Tongue (tissue), 2 donors: ENCODE data around the gene KCNQ5. TPM values are rescaled to one million over a fixed set of nuclear protein-coding genes. Genes with fewer than 3 reads are reported as not detected.

ENCODE experiments used
- DNase-seq: peaks from one replicate; pipeline ENCODE4 v3.0.0-alpha.2; 2015
- total RNA-seq: library from RNA; depleted of rRNA; stranded (reverse); fragments of >200 nt; gene quantifications from one replicate; pipeline ENCODE4 v1.2.3, GENCODE V29; 2014

KCNQ5 gene
- total RNA-seq, 1 donor from 2014 or later = 6.5 TPM

- DNase-seq = no peak
Measured at GRCh38 chr6:73004861-73005260, 383.0 kb downstream of the KCNQ5 start.

- no peak for DNase-seq
Measured at GRCh38 chr6:73006146-73006545, 384.3 kb downstream of the KCNQ5 start.

GRCh38 chr6:73011945-73012344, 390.1 kb downstream of the KCNQ5 start:
- DNase-seq = peak; percentile 9

GRCh38 chr6:73017476-73017875, 395.6 kb downstream of the KCNQ5 start:
- peak; percentile 33 for DNase-seq

GRCh38 chr6:73024598-73024997, 402.7 kb downstream of the KCNQ5 start:
- DNase-seq = no peak

- DNase-seq = no peak
Measured at GRCh38 chr6:73027691-73028090, 405.8 kb downstream of the KCNQ5 start.

GRCh38 chr6:73028124-73028766, 406.4 kb downstream of the KCNQ5 start:
- no peak for DNase-seq

GRCh38 chr6:73028893-73029450, 407.1 kb downstream of the KCNQ5 start:
- DNase-seq = no peak

GRCh38 chr6:73030257-73030656, 408.4 kb downstream of the KCNQ5 start:
- DNase-seq = no peak

GRCh38 chr6:73030791-73031782, 409.2 kb downstream of the KCNQ5 start:
- DNase-seq = no peak

- DNase-seq = no peak
Measured at GRCh38 chr6:73032586-73032985, 410.7 kb downstream of the KCNQ5 start.

GRCh38 chr6:73036689-73037088, 414.8 kb downstream of the KCNQ5 start:
- no peak for DNase-seq

- DNase-seq = no peak
Measured at GRCh38 chr6:73041051-73041450, 419.2 kb downstream of the KCNQ5 start.

- DNase-seq = no peak
Measured at GRCh38 chr6:73042892-73043291, 421.0 kb downstream of the KCNQ5 start.

- DNase-seq = peak; percentile 8
Measured at GRCh38 chr6:73043446-73043845, 421.6 kb downstream of the KCNQ5 start.

- no peak for DNase-seq
Measured at GRCh38 chr6:73045609-73046008, 423.7 kb downstream of the KCNQ5 start.

- DNase-seq = no peak
Measured at GRCh38 chr6:73047801-73048200, 425.9 kb downstream of the KCNQ5 start.

- DNase-seq = no peak
Measured at GRCh38 chr6:73049971-73050594, 428.2 kb downstream of the KCNQ5 start.

- no peak for DNase-seq
Measured at GRCh38 chr6:73050706-73051105, 428.8 kb downstream of the KCNQ5 start.

GRCh38 chr6:73051147-73051546, 429.3 kb downstream of the KCNQ5 start:
- no peak for DNase-seq

GRCh38 chr6:73054958-73055357, 433.1 kb downstream of the KCNQ5 start:
- no peak for DNase-seq

GRCh38 chr6:73058736-73059135, 436.9 kb downstream of the KCNQ5 start:
- no peak for DNase-seq

GRCh38 chr6:73062130-73062529, 440.3 kb downstream of the KCNQ5 start:
- DNase-seq = no peak
